Measurements from ENCODE around the gene CKAP5. TPM values are rescaled to one million over a fixed set of nuclear protein-coding genes. Genes with fewer than 3 reads are reported as not detected.

Gene CKAP5
- total RNA-seq, 1 experiment from 2014 or later: 190 TPM

DNA sequence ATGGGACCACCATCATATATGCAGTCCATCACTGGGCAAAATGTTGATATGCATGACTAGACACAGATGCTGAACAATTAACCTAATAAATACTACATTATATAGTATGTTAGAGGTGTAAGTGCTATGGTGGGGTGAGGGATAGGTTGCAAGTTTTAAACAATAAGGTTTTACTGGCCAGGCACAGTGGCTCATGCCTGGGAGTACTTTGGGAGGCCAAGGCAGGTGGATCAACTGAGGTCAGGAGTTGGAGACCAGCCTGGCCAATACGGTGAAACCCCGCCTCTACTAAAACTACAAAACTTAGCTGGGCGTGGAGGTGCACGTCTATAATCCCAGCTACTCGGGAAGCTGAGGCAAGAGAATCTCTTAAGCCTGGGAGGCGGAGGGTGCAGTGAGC, 98.9 kb downstream of the CKAP5 start:
- Histone ChIP-seq H4K91ac (ENCODE audit: insufficient read length, low read depth, low read length) (no peak overlapping the region), H3K27ac (ENCODE audit: insufficient read length, low read depth, low read length) (no peak overlapping the region), H3K79me1 (ENCODE audit: insufficient read depth, low read depth, low read length, poor library complexity, severe bottlenecking) (no peaks in the 10 kb centered on the region), H2BK15ac (ENCODE audit: low read depth, low read length) (no peak overlapping the region), H3K4me2 (ENCODE audit: insufficient read depth, insufficient read length, low read length) (no peak overlapping the region), H2BK12ac (ENCODE audit: insufficient read length, low read depth, low read length) (no peak overlapping the region), H3K23ac (ENCODE audit: insufficient read length, low read depth, low read length) (no peak overlapping the region), H3K9me3 (ENCODE audit: control insufficient read depth, low read depth, low read length) (no peaks in the 10 kb centered on the region), H2BK120ac (ENCODE audit: low read depth, low read length, poor library complexity, severe bottlenecking) (no peak overlapping the region), H2BK5ac (ENCODE audit: insufficient read length, low read length) (no peak overlapping the region), H4K20me1 (ENCODE audit: control insufficient read depth, insufficient read depth, insufficient read length) (no peaks in the 10 kb centered on the region), H3T11ph (ENCODE audit: low read length) (no peak overlapping the region), H3K23me2 (ENCODE audit: insufficient read length, low read depth, low read length, poor library complexity, severe bottlenecking) (no peaks in the 10 kb centered on the region), H3K27me3 (ENCODE audit: insufficient read depth, low read length) (no peaks in the 10 kb centered on the region), H4K5ac (ENCODE audit: insufficient read length, low read depth, low read length) (no peak overlapping the region), H3K18ac (ENCODE audit: insufficient read length, low read depth, low read length) (no peak overlapping the region), H3K9ac (ENCODE audit: extremely low read depth, insufficient read length, low read length) (no peak overlapping the region), H3K4ac (ENCODE audit: low read depth, low read length) (no peak overlapping the region), H3K14ac (ENCODE audit: insufficient read depth, low read length) (no peak overlapping the region), H2AFZ (ENCODE audit: low read length) (no peak overlapping the region), H2AK5ac (ENCODE audit: insufficient read length, low read length) (no peak overlapping the region), H2BK20ac (ENCODE audit: low read depth, low read length, poor library complexity, severe bottlenecking) (no peak overlapping the region), H3K79me2 (ENCODE audit: insufficient read depth, low read length) (no peaks in the 10 kb centered on the region), H3K4me1 (ENCODE audit: insufficient read depth, low read length) (no peaks in the 10 kb centered on the region), H4K8ac (replicated peaks; ENCODE audit: insufficient read length, low read depth, low read length) (no peak overlapping the region), H3K56ac (ENCODE audit: insufficient read length, low read depth, low read length) (no peak overlapping the region)
- no peak for DNase-seq
- Mint-ChIP-seq H3K4me3 (no peak overlapping the region), H3K4me1 (peaks cover 0 to 2% of the 10 kb centered on the region in 2 experiments; a peak in 2 of 4 replicates), H3K9me3 (no peaks in the 10 kb centered on the region), H3K27me3 (ENCODE audit: low read depth) (no peaks in the 10 kb centered on the region), H3K27ac (no peak overlapping the region), H3K36me3 (ENCODE audit: insufficient read depth in 1 of 3, low read depth in 3 of 3) (peaks cover 61 to 87% (median 81%) of the 10 kb centered on the region in 3 experiments; a peak in 6 of 7 replicates)
- TF ChIP-seq, protein P1, sequence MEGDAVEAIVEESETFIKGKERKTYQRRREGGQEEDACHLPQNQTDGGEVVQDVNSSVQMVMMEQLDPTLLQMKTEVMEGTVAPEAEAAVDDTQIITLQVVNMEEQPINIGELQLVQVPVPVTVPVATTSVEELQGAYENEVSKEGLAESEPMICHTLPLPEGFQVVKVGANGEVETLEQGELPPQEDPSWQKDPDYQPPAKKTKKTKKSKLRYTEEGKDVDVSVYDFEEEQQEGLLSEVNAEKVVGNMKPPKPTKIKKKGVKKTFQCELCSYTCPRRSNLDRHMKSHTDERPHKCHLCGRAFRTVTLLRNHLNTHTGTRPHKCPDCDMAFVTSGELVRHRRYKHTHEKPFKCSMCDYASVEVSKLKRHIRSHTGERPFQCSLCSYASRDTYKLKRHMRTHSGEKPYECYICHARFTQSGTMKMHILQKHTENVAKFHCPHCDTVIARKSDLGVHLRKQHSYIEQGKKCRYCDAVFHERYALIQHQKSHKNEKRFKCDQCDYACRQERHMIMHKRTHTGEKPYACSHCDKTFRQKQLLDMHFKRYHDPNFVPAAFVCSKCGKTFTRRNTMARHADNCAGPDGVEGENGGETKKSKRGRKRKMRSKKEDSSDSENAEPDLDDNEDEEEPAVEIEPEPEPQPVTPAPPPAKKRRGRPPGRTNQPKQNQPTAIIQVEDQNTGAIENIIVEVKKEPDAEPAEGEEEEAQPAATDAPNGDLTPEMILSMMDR (conservative IDR thresholded peaks at IDR 0.05): no peak
- no CpG with 5 or more reads among the region's 6 CpGs for WGBS (ENCODE audit: extremely low coverage, insufficient read length, low lambda C conversion rate)
